KMS-11 (cell line): ENCODE data around the gene GCAT.

Experiments
- H2AFZ ChIP-seq: fragments of 200-600 bp; sonication (generic); 2 replicates; pipeline ENCODE4 v1.6.1; 2016; ENCODE audit warnings: antibody characterized with exemption, mixed run types, low read depth
- H3K27ac ChIP-seq: fragments of 200-600 bp; sonication (generic); 2 replicates; pipeline ENCODE4 v1.6.1; 2016; ENCODE audit warnings: mild to moderate bottlenecking, mixed run types
- H3K27me3 ChIP-seq: fragments of 200-600 bp; sonication (generic); 2 replicates; pipeline ENCODE4 v1.6.1; 2017; ENCODE audit warnings: mild to moderate bottlenecking, low read depth, mixed run types, moderate library complexity; ENCODE audit not compliant: insufficient read depth
- H3K36me3 ChIP-seq: fragments of 200-600 bp; sonication (generic); 2 replicates; pipeline ENCODE4 v1.6.1; 2017; ENCODE audit warnings: mild to moderate bottlenecking, mixed run types; ENCODE audit not compliant: insufficient read depth
- H3K4me1 ChIP-seq: fragments of 200-600 bp; sonication (generic); 2 replicates; pipeline ENCODE4 v1.6.1; 2016; ENCODE audit warnings: mild to moderate bottlenecking, low read depth, mixed run types; ENCODE audit not compliant: poor library complexity, severe bottlenecking
- H3K4me2 ChIP-seq: fragments of 200-600 bp; sonication (generic); 2 replicates; pipeline ENCODE4 v1.7.0; 2016; ENCODE audit warnings: mild to moderate bottlenecking, mixed run types
- H3K4me3 ChIP-seq: fragments of 200-600 bp; sonication (generic); IDR thresholded peaks from 2 replicates; pipeline ENCODE4 v1.6.1; 2017; ENCODE audit warnings: low read depth, low read length, mixed read lengths; ENCODE audit not compliant: insufficient read depth
- H3K79me2 ChIP-seq: fragments of 200-600 bp; sonication (generic); 2 replicates; pipeline ENCODE4 v1.6.1; 2016; ENCODE audit warnings: low read depth, mixed run types; ENCODE audit not compliant: insufficient read depth
- H3K9ac ChIP-seq: fragments of 200-600 bp; sonication (generic); 2 replicates; pipeline ENCODE4 v1.6.1; 2016; ENCODE audit warnings: mild to moderate bottlenecking, mixed run types
- H4K20me1 ChIP-seq: fragments of 200-600 bp; sonication (generic); 2 replicates; pipeline ENCODE4 v1.6.1; 2016; ENCODE audit warnings: mild to moderate bottlenecking, mixed run types; ENCODE audit not compliant: insufficient read depth
- TF ChIP-seq, protein P1 (sequence below): fragments of 200-600 bp; sonication (generic); conservative IDR thresholded peaks from 2 replicates; pipeline ENCODE4 v1.6.1; 2017; ENCODE audit warnings: low read depth, mild to moderate bottlenecking, antibody characterized with exemption, low read length, moderate library complexity, mixed read lengths

GCAT gene

DNA sequence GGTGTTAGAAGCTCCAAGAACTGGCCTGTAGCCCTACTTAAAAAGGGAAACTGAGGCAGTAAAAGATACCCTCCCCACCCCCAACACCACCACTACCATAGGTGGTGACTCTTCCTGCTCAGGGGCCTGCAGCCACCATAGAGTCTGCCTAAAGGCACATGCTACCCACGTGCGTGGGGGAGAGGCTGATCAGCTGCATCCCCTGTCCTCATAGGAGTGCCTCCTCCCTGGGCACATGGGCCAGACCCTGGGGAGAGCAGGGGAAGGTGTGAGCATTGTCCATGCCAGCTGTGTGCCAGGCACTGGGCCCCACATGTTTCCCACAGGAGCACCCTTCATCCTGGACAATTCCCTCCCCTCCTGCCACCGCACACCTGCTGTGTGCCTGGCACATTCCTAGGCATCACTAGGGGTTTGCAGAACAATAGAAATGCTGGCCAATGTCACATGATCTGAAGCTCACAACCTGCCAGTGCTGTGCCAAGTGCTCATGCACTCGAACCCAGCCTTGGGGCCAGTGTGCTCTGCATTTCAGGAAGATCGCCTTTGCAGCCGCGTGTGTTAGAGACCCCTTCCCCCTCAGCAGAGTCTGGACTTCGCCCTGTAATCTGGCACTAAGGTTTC is 41.7 kb upstream of the GCAT start:
- H2AFZ ChIP-seq = no peak overlapping the region
- no peaks in the 10 kb centered on the region for H3K36me3 ChIP-seq
- H3K27me3 ChIP-seq = no peaks in the 10 kb centered on the region
- no peaks in the 10 kb centered on the region for H4K20me1 ChIP-seq
- H3K4me3 ChIP-seq = no peak overlapping the region
- peaks cover 24% of the 10 kb centered on the region for H3K4me1 ChIP-seq
- H3K9ac ChIP-seq = no peak overlapping the region
- no peak overlapping the region for H3K27ac ChIP-seq
- no peaks in the 10 kb centered on the region for H3K79me2 ChIP-seq
- TF ChIP-seq, protein P1, sequence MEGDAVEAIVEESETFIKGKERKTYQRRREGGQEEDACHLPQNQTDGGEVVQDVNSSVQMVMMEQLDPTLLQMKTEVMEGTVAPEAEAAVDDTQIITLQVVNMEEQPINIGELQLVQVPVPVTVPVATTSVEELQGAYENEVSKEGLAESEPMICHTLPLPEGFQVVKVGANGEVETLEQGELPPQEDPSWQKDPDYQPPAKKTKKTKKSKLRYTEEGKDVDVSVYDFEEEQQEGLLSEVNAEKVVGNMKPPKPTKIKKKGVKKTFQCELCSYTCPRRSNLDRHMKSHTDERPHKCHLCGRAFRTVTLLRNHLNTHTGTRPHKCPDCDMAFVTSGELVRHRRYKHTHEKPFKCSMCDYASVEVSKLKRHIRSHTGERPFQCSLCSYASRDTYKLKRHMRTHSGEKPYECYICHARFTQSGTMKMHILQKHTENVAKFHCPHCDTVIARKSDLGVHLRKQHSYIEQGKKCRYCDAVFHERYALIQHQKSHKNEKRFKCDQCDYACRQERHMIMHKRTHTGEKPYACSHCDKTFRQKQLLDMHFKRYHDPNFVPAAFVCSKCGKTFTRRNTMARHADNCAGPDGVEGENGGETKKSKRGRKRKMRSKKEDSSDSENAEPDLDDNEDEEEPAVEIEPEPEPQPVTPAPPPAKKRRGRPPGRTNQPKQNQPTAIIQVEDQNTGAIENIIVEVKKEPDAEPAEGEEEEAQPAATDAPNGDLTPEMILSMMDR = no peak
- H3K4me2 ChIP-seq = no peak overlapping the region

DNA sequence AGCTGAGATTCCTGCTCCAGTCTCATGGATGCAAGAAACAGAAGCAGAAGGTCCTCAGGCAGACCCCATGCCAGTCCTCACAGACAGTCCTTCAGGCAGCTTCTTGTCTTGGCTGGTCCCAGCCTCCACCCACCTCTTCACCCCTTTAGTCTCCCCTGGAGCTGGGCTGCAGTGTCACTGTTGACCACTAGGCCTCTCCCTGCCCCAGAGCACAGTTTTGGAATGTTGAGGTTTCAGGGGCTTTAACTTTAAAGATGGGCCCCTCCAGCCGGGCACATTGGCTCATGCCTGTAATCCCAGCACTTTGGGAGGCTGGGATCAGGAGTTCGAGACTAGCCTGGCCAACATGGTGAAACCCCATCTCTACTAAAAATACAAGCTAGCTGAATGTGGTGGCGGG is 39.5 kb upstream of the GCAT start:
- H2AFZ ChIP-seq = no peak overlapping the region
- no peaks in the 10 kb centered on the region for H3K36me3 ChIP-seq

DNA sequence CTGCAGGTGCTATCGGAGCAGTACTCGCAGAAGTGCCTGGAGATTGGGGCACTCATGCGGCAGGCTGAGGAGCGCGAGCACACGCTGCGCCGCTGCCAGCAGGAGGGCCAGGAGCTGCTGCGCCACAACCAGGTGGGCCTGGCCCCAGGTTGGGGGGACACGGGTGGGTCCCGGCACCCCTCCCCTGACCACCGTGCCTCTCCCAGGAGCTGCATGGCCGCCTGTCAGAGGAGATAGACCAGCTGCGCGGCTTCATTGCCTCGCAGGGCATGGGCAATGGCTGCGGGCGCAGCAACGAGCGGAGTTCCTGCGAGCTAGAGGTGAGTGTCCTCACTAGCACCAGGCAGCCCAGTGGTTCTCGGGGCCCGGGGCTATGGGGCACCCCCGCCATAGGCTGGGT is 38.7 kb upstream of the GCAT start:
- TF ChIP-seq, protein P1 = no peak
- no peak overlapping the region for H2AFZ ChIP-seq
- H3K9ac ChIP-seq = no peak overlapping the region
- H3K36me3 ChIP-seq = no peaks in the 10 kb centered on the region
- no peaks in the 10 kb centered on the region for H3K27me3 ChIP-seq
- peaks cover 15% of the 10 kb centered on the region for H3K4me1 ChIP-seq
- H3K4me2 ChIP-seq = no peak overlapping the region
- H3K79me2 ChIP-seq = no peaks in the 10 kb centered on the region
- H4K20me1 ChIP-seq = no peaks in the 10 kb centered on the region
- no peak overlapping the region for H3K27ac ChIP-seq
- H3K4me3 ChIP-seq = no peak overlapping the region

More for the DNA sequence above, 39.5 kb upstream of the GCAT start:
- Histone ChIP-seq H4K20me1 (no peaks in the 10 kb centered on the region), H3K79me2 (no peaks in the 10 kb centered on the region), H3K27me3 (no peaks in the 10 kb centered on the region), H3K4me2 (no peak overlapping the region), H3K27ac (no peak overlapping the region), H3K9ac (no peak overlapping the region), H3K4me1 (peaks cover 21% of the 10 kb centered on the region), H3K4me3 (no peak overlapping the region)
- TF ChIP-seq, protein P1 = peak; percentile 40; the same call in 1 of the 2 replicates

DNA sequence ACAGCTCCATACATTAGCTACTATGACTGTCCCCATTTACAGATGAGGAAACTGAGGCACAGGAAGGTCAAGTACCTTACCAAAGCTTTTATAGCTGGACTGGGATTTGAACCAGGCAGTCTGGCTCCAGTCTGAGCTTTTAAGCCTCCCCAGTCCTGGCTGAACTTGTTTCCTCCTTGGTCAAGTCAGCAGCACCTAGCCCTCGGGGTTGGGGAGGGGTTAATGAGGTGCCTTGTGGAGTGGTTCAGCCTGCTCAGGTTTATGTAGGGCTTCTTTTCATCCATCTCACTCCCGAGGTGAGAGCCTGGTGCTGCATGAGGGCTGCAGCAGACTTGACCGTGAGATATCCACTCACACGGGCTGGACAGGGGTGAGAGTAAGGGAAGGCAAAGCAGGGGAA is 36.7 kb upstream of the GCAT start:
- H3K4me2 ChIP-seq = no peak overlapping the region
- no peak overlapping the region for H3K4me3 ChIP-seq
- no peaks in the 10 kb centered on the region for H3K36me3 ChIP-seq
- TF ChIP-seq, protein P1 = no peak
- H3K27me3 ChIP-seq = no peaks in the 10 kb centered on the region
- H2AFZ ChIP-seq = no peak overlapping the region
- H3K9ac ChIP-seq = no peak overlapping the region
- H3K27ac ChIP-seq = no peak overlapping the region
- H4K20me1 ChIP-seq = no peaks in the 10 kb centered on the region
- H3K4me1 ChIP-seq = no peaks in the 10 kb centered on the region
- no peaks in the 10 kb centered on the region for H3K79me2 ChIP-seq
